Breast epithelium (tissue), 3 donors: Measurements from ENCODE around the gene HCFC1R1.

Experiments used
- CTCF ChIP-seq, 3 donors: fragments of 450-650 bp; IDR thresholded peaks; one replicate each; pipeline ENCODE4 v1.5.1; 2016 to 2017; ENCODE audit warnings: antibody characterized with exemption in 3 of 3, mild to moderate bottlenecking in 3 of 3, moderate library complexity in 3 of 3
- POLR2AphosphoS5 ChIP-seq, 3 donors: sonication (generic); formaldehyde crosslinking; IDR thresholded peaks; one replicate each; pipeline ENCODE4 v1.6.1; 2017; ENCODE audit warnings: antibody characterized with exemption in 3 of 3

GRCh38 chr16:3020604-3021448, 2.9 kb downstream of the HCFC1R1 start:
- no peak for TF ChIP-seq CTCF (IDR thresholded peaks at IDR 0.05)
- peak; percentile 68 to 93 (median 87) for TF ChIP-seq POLR2AphosphoS5 (IDR thresholded peaks at IDR 0.05)
